ENCODE data around the gene PSMD9.
"Not testable (repeated sequence)": the region's sequence is repeated elsewhere in the genome, so short reads cannot be mapped to it uniquely, and the experiment has no call there.

The PSMD9 gene

GRCh38 chr12:121888478-121889273 is at the start of gene PSMD9:
PSMD9 (plus strand) TSS chr12:121888790; CDS start chr12:121888857, 67 bp downstream.
- peak; percentile 76 to 98 (median 95) for DNase-seq

- peak; percentile 28 to 96 (median 89) for DNase-seq
These were observed 49.2 kb upstream of the PSMD9 start for GRCh38 chr12:121839106-121839992.

- no peak for DNase-seq
These were observed 48.4 kb upstream of the PSMD9 start for GRCh38 chr12:121839993-121840761.

- no peak for DNase-seq
These were observed 45.2 kb upstream of the PSMD9 start for GRCh38 chr12:121843236-121843982.

GRCh38 chr12:121845701-121846100 is 42.9 kb upstream of the PSMD9 start:
- no peak for DNase-seq

GRCh38 chr12:121849211-121849610 is 39.4 kb upstream of the PSMD9 start:
- no peak for DNase-seq

GRCh38 chr12:121849665-121850064 is 38.9 kb upstream of the PSMD9 start:
- no peak for DNase-seq

GRCh38 chr12:121852392-121852791 is 36.2 kb upstream of the PSMD9 start:
- DNase-seq = not testable (repeated sequence)

- DNase-seq = no peak
These were observed 31.0 kb upstream of the PSMD9 start for GRCh38 chr12:121857322-121858246.

GRCh38 chr12:121858318-121858661 is 30.3 kb upstream of the PSMD9 start:
- no peak for DNase-seq

- peak in 29 of 58 donors; percentile 1 to 56 (median 7) for DNase-seq
These were observed 29.7 kb upstream of the PSMD9 start, which contains the start of gene HPD for GRCh38 chr12:121858662-121859572. HPD (minus strand) TSS chr12:121858859; CDS start chr12:121858823, 36 bp downstream.

- no peak for DNase-seq
These were observed 28.3 kb upstream of the PSMD9 start for GRCh38 chr12:121860257-121860656.

- DNase-seq = not testable (repeated sequence)
These were observed 27.9 kb upstream of the PSMD9 start for GRCh38 chr12:121860699-121861098.

GRCh38 chr12:121861636-121862254 is 26.8 kb upstream of the PSMD9 start:
- DNase-seq = no peak

- DNase-seq = no peak
These were observed 22.3 kb upstream of the PSMD9 start for GRCh38 chr12:121866331-121866730.

- DNase-seq = not testable (repeated sequence)
These were observed 19.4 kb upstream of the PSMD9 start for GRCh38 chr12:121869229-121869628.

- DNase-seq = no peak
These were observed 17.1 kb upstream of the PSMD9 start for GRCh38 chr12:121871467-121871866.

Measured in anterior cingulate cortex (tissue), 58 donors.